NCI-H69 (cell line): ENCODE data around the gene CCDC12.

ENCODE experiments used
- DNase-seq: peaks from one replicate; lab custom pipeline; 2025; lab: John Stamatoyannopoulos, UW

The CCDC12 gene

GRCh38 chr3:46891132-46891531 lies 85.4 kb downstream of the CCDC12 start:
- DNase-seq, result no peak

- DNase-seq, result no peak
Observed at GRCh38 chr3:46890132-46890531, 86.4 kb downstream of the CCDC12 start.

- peak; percentile 36 for DNase-seq
Observed at GRCh38 chr3:46889381-46890110, 87.0 kb downstream of the CCDC12 start.

GRCh38 chr3:46888705-46889104 lies 87.8 kb downstream of the CCDC12 start:
- no peak for DNase-seq

GRCh38 chr3:46887980-46888494 lies 88.5 kb downstream of the CCDC12 start:
- DNase-seq, result no peak

GRCh38 chr3:46885612-46886011 lies 90.9 kb downstream of the CCDC12 start:
- no peak for DNase-seq

GRCh38 chr3:46884929-46885328 lies 91.6 kb downstream of the CCDC12 start:
- no peak for DNase-seq

- DNase-seq, result no peak
Observed at GRCh38 chr3:46884427-46884826, 92.1 kb downstream of the CCDC12 start.

- no peak for DNase-seq
Observed at GRCh38 chr3:46883830-46884185, 92.7 kb downstream of the CCDC12 start.

- DNase-seq, result peak; percentile 55
Observed at GRCh38 chr3:46883054-46883829, 93.3 kb downstream of the CCDC12 start.

- DNase-seq, result peak; percentile 26
Observed at GRCh38 chr3:46882377-46883053, 94.0 kb downstream of the CCDC12 start.

- DNase-seq, result peak; percentile 43
Observed at GRCh38 chr3:46881596-46882376, 94.8 kb downstream of the CCDC12 start.

- DNase-seq, result no peak
Observed at GRCh38 chr3:46880884-46881595, 95.5 kb downstream of the CCDC12 start.

GRCh38 chr3:46878781-46879436 lies 97.6 kb downstream of the CCDC12 start:
- DNase-seq, result no peak

GRCh38 chr3:46877406-46878125 lies 99.0 kb downstream of the CCDC12 start, which contains the start of gene PTH1R:
Gene PTH1R, plus strand, starts transcription at chr3:46877721. Its CDS starts 5,839 bp downstream, at chr3:46883560.
- DNase-seq, result no peak

GRCh38 chr3:46876313-46877300 lies 99.9 kb downstream of the CCDC12 start:
- DNase-seq, result no peak

- no peak for DNase-seq
Observed at GRCh38 chr3:46875560-46875959, 101.0 kb downstream of the CCDC12 start.

- no peak for DNase-seq
Observed at GRCh38 chr3:46874430-46874829, 102.1 kb downstream of the CCDC12 start.

- no peak for DNase-seq
Observed at GRCh38 chr3:46873521-46873920, 103.0 kb downstream of the CCDC12 start.
